ENCODE results near the gene ITGB8. TPM values are rescaled to one million over a fixed set of nuclear protein-coding genes. Genes with fewer than 3 reads are reported as not detected.

ITGB8 gene
- total RNA-seq, 1 donor from 2014 or later: 62.6 TPM

GRCh38 chr7:20411372-20411771 is 80.7 kb downstream of the ITGB8 start:
- DNase-seq (ENCODE audit: extremely low spot score in 2 of 2): no peak
- no peaks in the 10 kb centered on the region for H3K9me3 ChIP-seq
- H3K4me1 ChIP-seq: peaks cover 21% of the 10 kb centered on the region
- H3K27ac ChIP-seq: no peak overlapping the region
- TF ChIP-seq POLR2A (IDR thresholded peaks at IDR 0.05) (no peak), POLR2AphosphoS5 (IDR thresholded peaks at IDR 0.05; ENCODE audit: insufficient read depth in 1 of 2, low read depth in 1 of 2) (no peak)
- TF ChIP-seq, protein P1, sequence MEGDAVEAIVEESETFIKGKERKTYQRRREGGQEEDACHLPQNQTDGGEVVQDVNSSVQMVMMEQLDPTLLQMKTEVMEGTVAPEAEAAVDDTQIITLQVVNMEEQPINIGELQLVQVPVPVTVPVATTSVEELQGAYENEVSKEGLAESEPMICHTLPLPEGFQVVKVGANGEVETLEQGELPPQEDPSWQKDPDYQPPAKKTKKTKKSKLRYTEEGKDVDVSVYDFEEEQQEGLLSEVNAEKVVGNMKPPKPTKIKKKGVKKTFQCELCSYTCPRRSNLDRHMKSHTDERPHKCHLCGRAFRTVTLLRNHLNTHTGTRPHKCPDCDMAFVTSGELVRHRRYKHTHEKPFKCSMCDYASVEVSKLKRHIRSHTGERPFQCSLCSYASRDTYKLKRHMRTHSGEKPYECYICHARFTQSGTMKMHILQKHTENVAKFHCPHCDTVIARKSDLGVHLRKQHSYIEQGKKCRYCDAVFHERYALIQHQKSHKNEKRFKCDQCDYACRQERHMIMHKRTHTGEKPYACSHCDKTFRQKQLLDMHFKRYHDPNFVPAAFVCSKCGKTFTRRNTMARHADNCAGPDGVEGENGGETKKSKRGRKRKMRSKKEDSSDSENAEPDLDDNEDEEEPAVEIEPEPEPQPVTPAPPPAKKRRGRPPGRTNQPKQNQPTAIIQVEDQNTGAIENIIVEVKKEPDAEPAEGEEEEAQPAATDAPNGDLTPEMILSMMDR (IDR thresholded peaks at IDR 0.05): no peak
- H3K4me3 ChIP-seq: no peak overlapping the region
- intact Hi-C loops (cut with DNase I): no loop called here
- no peaks in the 10 kb centered on the region for H3K27me3 ChIP-seq
- H3K36me3 ChIP-seq: peaks cover 0 to 9% of the 10 kb centered on the region in 2 donors

DNA sequence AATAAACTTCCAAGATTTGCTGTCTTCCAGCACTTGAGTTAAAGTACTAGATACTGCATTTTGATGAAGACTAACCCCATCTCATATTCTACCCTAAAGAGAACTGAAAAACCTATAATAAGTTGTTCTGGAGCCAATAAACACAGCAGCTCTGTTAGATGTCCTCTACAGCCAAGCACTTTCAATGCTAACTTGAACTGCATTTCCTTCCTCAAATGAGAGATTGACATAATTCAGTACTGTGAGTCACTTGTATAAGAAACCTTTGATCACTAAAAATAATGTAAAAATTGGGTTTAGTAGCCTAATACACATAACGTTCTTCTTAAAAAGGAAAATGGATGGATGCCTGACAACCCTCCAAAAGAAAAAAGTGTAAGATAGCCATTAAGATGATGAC is 81.3 kb downstream of the ITGB8 start:
- H3K4me1 ChIP-seq: peaks cover 19% of the 10 kb centered on the region

GRCh38 chr7:20417260-20417659 is 86.6 kb downstream of the ITGB8 start:
- no peak for DNase-seq (ENCODE audit: extremely low spot score in 2 of 2)
- Histone ChIP-seq H3K27ac (no peak overlapping the region), H3K36me3 (no peaks in the 10 kb centered on the region), H3K9me3 (no peaks in the 10 kb centered on the region), H3K27me3 (no peaks in the 10 kb centered on the region), H3K4me1 (no peaks in the 10 kb centered on the region), H3K4me3 (no peak overlapping the region)
- intact Hi-C loops (cut with DNase I): no loop called here
- TF ChIP-seq POLR2A (IDR thresholded peaks at IDR 0.05): no peak
- TF ChIP-seq POLR2AphosphoS5 (IDR thresholded peaks at IDR 0.05; ENCODE audit: insufficient read depth in 1 of 2, low read depth in 1 of 2): no peak
- TF ChIP-seq, protein P1 (IDR thresholded peaks at IDR 0.05): no peak

More for the DNA sequence above, 81.3 kb downstream of the ITGB8 start:
- Histone ChIP-seq H3K27me3 (no peaks in the 10 kb centered on the region), H3K9me3 (no peaks in the 10 kb centered on the region), H3K27ac (no peak overlapping the region), H3K4me3 (no peak overlapping the region), H3K36me3 (peaks cover 0 to 9% of the 10 kb centered on the region in 2 donors)
- no peak for DNase-seq (ENCODE audit: extremely low spot score in 2 of 2)
- no peak for TF ChIP-seq POLR2A (IDR thresholded peaks at IDR 0.05)
- TF ChIP-seq, protein P1 (IDR thresholded peaks at IDR 0.05): no peak
- no peak for TF ChIP-seq POLR2AphosphoS5 (IDR thresholded peaks at IDR 0.05; ENCODE audit: insufficient read depth in 1 of 2, low read depth in 1 of 2)
- intact Hi-C loops (cut with DNase I): no loop called here

DNA sequence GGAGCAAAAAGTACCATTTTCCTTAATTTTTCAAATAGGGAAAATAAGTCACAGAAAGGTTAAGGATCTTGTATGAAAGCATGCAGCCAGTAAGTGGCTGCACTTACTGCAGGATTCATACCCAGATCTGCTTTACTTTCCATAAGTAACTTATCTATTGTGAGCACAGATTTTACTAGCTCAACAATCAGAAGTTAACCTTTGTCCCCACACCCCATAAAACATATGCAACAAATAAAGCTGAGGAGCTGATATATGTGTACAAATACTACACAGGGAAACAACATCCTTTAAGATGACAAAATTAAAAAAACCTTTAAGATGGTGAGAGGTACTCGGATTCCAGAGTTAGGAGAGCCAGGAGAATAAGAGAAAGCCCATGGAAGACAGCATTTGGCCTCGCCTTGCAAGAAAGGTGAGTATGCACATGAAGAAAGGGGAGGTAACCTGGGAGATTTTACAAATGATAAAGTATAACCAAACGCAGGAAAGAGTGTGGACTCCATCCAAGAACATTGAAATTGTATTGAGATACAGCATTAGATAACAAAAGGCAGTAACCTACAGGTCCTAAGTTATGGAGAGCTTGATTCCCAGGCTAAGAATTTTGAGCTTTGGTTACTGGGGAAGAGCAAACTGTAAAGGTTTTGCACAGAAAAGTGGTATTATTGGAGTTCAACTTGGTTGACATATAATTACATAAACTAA is 87.1 kb downstream of the ITGB8 start:
- Histone ChIP-seq H3K27me3 (no peaks in the 10 kb centered on the region), H3K4me3 (no peak overlapping the region), H3K36me3 (no peaks in the 10 kb centered on the region), H3K4me1 (no peaks in the 10 kb centered on the region), H3K27ac (no peak overlapping the region), H3K9me3 (no peaks in the 10 kb centered on the region)
- no peak for DNase-seq (ENCODE audit: extremely low spot score in 2 of 2)
- intact Hi-C loops (cut with DNase I): no loop called here
- no peak for TF ChIP-seq POLR2A (IDR thresholded peaks at IDR 0.05)
- TF ChIP-seq, protein P1 (IDR thresholded peaks at IDR 0.05): no peak
- TF ChIP-seq POLR2AphosphoS5 (IDR thresholded peaks at IDR 0.05; ENCODE audit: insufficient read depth in 1 of 2, low read depth in 1 of 2): no peak

GRCh38 chr7:20424500-20424899 is 93.8 kb downstream of the ITGB8 start:
- TF ChIP-seq POLR2AphosphoS5 (IDR thresholded peaks at IDR 0.05; ENCODE audit: insufficient read depth in 1 of 2, low read depth in 1 of 2) (no peak), POLR2A (IDR thresholded peaks at IDR 0.05) (no peak)
- TF ChIP-seq, protein P1 (IDR thresholded peaks at IDR 0.05): no peak
- Histone ChIP-seq H3K4me1 (no peaks in the 10 kb centered on the region), H3K4me3 (no peak overlapping the region), H3K9me3 (no peaks in the 10 kb centered on the region), H3K27ac (no peak overlapping the region), H3K27me3 (no peaks in the 10 kb centered on the region), H3K36me3 (no peaks in the 10 kb centered on the region)
- DNase-seq (ENCODE audit: extremely low spot score in 2 of 2): no peak
- intact Hi-C loops (cut with DNase I): no loop called here

Measured in vagina (tissue), 2 donors.